HG02759 (cell line): ENCODE data around the gene TTC24.
"Not testable (repeated sequence)": the region's sequence is repeated elsewhere in the genome, so short reads cannot be mapped to it uniquely, and the experiment has no call there.

Experiments used
- ATAC-seq: cut with Tn5 transposase; IDR thresholded peaks from one replicate; pipeline ENCODE4 v1.9.1; 2021; ENCODE audit warnings: mild to moderate bottlenecking, moderate library complexity; ENCODE audit not compliant: unreplicated experiment

Gene TTC24

DNA sequence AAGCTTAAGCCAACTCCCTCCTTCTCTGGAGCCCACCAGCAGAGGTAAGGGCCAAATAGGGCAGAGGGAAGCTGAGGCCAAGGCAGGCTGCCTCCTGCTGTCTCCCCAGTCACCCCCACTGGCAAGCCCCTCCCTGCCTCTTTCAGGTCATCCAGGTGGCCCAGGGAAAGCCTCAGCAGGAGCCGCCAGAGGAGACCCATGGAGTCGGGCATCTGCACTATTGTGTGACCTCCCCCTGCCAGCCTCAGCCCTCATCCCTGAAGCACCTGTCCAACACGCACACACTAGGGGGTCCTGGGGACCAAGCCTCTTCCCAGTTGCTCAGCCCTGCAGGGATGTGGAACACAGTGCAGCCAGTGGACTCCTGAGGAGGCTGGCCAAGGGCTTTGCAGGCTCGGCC is 6.8 kb downstream of the TTC24 start:
- ATAC-seq: no peak

DNA sequence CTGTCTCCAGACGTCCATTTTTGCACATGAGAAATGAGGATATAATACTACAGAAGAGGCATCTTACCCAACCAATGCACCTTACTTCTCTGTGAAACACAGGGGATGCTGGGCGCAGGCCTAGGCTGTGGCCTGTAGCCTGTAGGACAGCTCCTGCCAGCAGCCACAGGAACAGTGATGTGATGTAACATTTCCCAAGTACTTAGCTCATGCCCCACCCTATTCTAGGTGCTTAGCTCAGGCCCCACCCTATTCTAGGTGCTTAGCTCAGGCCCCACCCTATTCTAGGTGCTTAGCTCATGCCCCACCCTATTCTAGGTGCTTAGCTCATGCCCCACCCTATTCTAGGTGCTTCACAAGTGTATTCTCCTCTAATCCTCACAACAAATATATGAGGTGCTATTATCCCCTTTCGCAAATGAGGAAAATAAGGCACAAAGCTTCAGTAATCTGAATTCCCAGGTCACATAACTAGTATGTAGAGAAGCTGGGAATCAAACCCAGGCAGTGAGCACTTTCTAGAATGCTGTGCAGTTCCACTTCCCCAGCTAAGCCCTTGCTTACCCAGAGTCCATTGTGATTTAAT is 7.5 kb downstream of the TTC24 start:
- no peak for ATAC-seq

DNA sequence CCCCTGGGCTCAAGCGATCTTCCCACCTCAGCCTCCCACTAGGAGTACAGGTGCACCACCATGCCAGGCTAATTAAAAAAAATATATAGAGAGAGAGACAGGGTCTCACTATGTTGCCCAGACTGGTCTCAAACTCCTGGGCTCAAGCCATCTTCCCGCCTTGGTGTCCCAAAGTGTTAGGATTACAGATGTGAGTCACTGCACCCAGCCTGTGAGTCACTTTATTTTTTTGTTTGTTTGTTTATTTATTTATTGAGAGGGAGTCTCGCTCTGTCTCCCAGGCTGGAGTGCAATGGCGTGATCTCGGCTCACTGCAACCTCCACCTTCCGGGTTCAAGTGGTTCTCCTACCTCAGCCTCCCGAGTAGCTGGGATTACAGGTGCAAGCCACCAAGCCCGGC is 8.4 kb downstream of the TTC24 start:
- ATAC-seq: not testable (repeated sequence)

DNA sequence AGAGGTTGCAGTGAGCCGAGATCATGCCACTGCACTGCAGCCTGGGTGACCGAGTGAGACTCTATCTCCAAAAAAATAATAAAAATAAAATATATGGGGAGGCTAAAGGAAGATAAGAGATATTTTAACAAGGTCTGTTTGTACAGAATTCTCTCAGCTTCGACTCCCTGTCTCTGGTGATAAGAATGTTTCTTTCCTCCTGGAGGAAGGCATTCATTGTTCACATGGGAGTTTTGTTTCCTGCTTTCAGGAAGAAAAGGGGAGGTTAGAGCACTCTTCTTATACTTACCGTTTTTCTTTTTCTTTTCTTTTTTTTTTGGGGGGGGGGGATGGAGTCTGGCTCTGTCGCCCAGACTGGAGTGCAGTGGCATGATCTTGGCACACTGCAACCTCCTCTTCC is 10.0 kb downstream of the TTC24 start:
- no peak for ATAC-seq

DNA sequence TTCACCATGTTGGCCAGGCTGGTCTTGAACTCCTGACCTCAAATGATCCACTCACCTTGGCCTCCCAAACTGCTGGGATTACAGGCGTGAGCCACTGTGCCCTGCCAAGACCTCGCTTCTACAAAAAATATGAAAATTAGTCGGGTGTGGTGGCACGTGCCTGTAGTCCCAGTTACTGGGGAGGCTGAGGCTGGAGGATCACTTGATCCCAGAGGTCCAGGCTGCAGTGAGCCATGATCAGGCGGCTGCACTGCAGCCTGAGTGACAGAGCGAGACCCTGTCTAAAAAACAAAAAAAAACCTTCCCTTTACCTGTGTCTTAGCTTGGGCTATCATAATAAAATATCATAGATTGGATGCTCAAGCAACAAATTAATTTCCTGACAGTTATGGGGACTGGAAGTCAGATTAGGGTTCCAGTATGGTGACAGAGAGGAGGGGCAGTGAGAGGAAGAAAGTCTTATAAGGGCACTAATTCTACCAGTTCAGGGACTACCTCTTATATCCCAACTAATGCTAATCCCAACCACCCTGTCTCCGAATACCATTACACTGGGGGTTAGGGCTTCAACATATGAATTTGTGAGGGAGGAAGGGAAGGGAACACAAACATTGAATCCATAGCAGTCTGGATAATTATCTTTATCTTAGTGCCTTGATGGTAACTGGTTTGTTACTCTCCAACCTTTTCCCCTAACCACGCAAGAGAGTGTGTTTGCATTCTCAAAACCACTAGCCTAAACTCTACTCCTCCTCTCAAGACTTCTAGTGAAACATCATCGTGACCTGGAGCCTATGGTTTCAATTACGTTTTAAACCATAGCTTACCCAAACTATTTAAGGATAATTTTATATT is 11.0 kb downstream of the TTC24 start:
- no peak for ATAC-seq

DNA sequence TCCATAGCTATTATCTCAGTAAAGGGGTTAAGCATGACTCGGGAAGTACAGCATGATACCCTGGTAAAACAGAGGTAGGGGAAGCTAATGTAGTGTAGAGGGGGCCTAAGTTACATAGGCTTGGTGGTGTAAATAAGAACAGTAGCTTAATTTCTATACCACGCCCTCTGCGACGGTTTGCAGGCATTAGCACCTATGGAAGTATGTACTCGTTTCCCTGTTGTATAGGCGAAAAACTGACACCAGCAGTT is 11.6 kb downstream of the TTC24 start:
- peak; percentile 3 for ATAC-seq

DNA sequence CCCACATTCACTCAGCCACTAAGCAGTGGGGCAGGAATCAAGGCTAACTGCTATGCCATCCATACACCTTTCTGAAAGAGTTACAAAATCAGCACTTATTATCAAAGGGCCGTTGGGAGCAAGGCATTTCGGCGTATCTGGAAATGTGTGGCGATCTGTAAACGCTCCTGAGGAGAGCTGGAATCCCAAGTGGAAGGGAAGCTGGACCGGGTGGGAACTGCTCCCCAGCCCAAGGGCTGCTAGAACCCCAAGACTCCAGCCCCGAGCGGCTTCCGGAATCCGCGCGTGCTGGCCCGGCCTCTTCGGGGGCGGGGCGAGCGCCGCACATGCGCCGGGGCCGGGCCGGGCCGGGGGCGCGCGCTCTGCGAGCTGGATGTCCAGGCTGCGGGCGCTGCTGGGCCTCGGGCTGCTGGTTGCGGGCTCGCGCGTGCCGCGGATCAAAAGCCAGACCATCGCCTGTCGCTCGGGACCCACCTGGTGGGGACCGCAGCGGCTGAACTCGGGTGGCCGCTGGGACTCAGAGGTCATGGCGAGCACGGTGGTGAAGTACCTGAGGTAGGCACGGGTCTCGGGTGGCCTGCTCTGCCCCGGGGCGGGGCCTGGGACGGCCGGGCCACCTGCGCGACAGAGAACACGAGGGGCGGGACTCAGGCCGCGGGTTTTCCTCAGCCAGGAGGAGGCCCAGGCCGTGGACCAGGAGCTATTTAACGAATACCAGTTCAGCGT is 12.1 kb downstream of the TTC24 start, which contains the start of gene NAXE:
Gene NAXE, plus strand, starts transcription at position 345 of the 726 bp plus-strand sequence. Its CDS starts 29 bp downstream, at position 374.
- ATAC-seq: peak; percentile 92

DNA sequence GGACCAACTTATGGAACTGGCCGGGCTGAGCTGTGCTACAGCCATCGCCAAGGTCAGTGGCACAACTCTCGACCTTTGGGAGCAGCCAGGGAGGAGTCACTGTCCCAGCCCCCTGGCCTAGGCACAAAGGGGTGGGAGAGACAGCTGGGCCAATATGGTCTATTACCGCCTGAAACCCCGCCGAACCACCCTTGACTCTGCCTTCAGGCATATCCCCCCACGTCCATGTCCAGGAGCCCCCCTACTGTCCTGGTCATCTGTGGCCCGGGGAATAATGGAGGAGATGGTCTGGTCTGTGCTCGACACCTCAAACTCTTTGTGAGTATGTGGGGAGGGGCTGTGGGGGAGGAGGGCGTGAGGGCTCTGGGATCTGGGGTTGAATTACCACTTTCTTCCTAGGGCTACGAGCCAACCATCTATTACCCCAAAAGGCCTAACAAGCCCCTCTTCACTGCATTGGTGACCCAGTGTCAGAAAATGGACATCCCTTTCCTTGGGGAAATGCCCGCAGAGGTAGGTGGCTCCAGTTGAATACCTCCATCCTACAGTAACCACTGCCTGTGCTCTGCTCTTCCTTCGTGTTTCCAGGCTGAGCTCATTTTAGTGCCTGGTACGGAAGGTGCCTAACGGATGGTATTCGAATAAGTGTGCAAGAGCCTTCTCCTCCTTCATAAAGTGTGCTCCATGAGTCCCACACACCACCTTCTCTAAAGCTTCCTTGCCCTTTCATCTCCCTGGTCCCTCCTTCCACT is 12.8 kb downstream of the TTC24 start:
- no peak for ATAC-seq

DNA sequence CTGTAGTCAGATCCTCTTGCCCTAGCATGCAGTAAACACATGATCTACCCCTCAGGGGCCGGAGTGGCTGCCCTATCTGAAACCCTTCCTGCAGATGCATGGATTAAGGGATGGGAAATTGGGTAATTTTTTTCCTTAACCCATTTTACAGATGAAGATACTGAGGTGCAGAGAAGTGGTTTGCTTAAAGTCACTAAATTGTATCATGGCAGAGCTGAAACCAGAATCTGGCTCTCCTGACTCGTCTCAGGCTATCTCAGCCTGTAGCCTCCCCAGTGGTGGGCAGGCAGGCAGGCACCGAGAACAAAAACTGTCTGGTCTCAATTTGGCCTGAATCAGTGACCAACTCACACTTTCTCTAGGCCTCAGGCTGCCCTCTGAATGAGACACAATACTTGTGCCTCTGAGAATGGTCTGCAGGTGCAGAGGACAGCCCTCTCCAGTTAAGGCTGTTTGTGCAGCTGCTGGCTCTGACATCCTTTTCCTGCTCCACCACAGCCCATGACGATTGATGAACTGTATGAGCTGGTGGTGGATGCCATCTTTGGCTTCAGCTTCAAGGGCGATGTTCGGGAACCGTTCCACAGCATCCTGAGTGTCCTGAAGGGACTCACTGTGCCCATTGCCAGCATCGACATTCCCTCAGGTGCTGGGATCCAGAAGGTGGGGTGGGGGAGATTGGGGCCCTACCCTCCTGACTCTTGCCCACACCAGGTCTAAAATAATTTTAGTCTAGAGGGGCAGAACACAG is 13.6 kb downstream of the TTC24 start:
- ATAC-seq: no peak

DNA sequence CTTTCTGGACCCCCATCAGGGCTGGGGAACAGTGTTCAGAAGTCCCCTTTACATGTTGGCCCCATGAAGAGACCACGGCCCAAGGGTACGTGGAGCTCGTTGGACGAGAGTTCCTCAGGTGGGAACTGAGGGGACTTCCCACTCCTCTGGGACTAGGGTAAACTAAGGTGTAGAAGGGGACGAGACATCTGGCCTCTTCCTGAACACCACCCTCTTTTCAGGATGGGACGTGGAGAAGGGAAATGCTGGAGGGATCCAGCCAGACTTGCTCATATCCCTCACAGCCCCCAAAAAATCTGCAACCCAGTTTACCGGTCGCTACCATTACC is 14.1 kb downstream of the TTC24 start:
- ATAC-seq: no peak

DNA sequence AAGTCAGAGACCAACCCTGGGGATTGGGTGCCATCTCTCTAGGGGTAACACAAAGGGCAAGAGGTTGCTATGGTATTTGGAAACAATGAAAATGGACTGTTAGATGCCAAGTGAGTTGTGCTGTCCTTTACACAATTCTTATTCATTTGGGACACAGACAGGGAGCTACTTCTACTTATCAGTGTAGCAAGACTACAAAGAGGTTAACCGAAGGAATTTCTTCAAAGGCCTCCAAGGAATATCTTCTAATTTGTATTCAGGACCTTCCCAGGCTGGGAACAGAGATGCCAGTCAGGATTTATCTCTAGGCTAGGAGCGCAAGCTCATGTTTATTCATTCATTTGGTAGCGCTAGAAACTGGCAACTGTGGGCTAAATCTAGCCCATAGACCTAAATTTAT is 14.7 kb downstream of the TTC24 start:
- no peak for ATAC-seq

DNA sequence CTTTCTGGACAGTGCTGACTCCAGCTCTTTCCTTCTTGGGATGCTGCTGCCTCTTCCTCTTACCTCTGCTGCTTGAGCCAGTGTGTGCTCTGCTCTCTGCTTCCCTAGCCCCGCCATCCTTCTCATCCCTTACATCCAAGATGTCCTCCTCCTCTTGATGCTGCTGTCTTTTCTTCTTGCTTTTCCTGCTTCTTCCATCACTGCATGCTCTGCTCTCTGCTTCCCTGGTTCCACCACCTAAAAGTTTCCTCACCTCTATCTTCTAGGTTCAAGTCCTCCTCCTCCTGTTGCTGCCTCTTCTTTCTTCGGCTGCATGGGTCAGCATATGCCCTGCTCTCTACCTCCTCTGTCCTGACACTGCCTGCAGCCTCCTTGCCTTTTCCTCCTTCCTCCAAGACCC is 15.5 kb downstream of the TTC24 start:
- ATAC-seq: no peak

DNA sequence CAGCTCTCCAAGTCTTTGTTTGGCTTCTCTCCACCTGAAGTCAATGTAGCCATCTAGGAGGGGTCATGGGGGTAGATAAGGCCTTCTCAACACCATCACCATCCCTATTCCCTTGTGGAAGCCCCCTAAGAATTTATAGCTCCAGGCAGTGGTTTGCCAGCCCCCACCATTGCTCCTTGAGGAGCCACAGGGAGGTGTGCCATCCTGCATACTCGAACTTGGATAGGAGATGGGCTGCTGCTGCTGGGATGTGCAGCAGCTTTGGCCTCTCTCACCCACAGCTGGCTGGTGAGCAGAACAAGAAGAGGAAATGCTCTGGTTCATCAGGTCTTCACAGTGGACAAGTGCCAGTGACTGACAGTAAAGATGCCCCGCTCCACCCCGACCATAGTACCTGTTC is 16.9 kb downstream of the TTC24 start:
- no peak for ATAC-seq

DNA sequence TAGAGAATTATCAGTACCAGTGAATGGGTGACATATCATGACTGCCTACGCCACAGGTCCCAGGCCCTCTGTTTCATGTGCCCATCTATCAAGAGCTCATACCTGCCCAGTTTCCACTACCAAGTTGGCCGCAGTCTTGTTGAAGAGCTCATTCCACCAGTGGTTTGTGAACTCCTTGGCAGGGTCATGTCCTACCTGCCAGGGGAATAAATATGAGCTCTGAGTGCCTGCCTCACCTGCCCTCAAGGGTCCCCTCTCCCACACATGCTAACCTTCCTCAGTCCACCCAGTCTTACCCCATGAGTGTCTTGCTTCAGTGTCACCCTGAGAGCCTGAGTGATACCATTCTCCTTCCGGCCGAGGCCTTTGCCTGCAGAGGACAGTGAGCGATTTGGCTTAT is 18.6 kb downstream of the TTC24 start:
- ATAC-seq: no peak

DNA sequence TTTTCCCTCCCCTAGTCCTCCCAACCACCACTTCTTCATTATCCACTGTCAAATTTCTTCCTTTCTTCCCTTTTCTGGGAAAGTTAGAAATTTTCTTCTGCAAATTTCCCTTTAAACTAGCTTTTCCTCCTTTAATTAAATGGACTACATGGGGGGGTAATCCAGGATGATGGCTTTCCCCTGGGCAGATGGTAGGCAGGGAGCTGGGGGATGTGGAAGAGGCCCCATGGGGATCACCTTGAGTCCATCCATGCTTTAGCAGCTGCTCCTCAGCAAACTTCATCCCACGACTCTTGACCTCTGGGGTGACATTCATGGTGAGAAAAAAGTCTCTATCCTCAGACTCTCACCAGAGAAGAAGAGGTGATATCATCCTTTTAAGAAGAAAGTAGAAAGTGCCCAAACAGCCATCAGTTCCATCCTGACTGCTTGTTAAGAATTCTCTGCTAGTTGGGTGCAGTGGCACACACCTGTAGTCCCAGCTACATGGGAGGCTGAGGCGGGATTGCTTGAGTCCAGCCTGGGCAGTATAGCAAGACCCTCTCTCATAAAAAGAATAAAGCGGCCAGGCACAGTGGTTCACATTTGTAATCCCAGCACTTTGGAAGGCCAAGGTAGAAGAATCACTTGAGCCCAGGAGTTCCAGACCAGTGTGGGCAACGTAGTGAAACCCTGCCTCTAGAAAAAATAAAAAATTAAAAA is 19.4 kb downstream of the TTC24 start:
- ATAC-seq: no peak

DNA sequence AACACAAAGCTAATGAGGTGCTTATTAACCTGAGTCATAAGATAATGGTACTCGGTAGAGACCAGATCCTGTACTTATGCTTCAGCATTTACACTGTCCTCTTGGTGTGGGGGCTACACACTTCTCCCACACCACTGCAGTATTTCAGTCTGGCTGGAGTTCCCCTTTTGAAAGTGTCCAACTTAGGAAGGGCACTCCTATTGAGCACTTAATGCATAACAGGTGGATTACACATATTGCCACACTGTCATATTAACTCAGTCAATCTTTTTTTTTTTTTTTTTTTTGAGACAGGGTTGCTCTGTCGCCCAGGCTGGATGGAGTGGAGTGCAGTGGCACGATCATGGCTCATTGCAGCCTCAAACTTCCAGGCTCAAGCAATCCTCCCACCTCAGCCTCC is 20.3 kb downstream of the TTC24 start:
- ATAC-seq: no peak

DNA sequence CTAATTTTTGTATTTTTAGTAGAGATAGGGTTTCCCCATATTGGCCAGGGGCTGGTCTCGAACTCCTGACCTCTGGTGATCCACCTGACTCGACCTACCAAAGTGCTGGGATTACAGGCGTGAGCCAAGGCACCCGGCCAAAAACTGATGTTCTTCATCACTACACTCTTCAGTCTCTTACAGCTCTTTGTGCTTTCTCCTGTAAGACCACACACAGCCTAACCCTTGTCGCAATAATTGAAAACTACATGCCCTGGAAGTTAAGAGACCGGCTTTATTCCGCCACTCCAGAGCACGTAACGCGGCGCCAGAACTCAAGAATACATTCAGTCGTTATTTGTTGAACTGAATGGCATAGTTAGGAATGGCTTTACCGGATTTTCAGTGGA is 21.2 kb downstream of the TTC24 start:
- no peak for ATAC-seq

DNA sequence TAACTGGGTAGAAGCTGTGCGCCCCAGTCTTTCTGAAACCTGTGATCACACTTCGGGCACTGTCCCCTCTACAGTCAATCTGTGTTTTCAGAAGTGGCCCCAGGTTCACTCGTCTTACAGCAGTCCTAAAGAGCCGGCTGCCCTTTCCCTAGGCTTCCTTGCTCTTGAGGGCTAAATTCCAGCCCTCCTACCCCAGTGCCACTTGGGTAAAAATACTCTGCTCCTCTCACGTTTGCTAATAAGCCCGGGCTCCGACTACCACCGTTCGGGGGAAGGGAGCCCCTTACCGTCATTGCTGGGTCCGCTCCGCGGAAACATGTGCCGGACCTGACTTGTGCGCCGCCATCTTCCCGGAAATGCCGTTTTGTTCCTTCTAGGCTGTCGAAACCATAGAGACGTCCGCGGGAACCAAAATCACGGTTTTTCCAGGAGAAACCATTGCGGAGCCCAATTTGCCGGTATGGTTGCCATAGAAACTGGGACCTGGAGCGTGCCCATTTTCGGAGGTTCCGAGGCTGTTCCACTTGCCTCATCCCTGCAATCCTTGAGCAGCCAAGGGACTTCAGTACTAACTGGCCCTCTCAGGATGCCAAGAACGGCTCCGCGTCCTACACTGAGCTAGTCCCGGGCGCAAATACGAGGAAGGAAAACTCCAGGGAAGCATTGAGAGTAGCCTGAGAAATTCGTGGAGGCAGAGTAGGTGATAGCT is 21.8 kb downstream of the TTC24 start, which contains the start of gene GPATCH4:
Gene GPATCH4, minus strand, starts transcription at position 358 of the 709 bp plus-strand sequence.
- ATAC-seq: peak; percentile 51

DNA sequence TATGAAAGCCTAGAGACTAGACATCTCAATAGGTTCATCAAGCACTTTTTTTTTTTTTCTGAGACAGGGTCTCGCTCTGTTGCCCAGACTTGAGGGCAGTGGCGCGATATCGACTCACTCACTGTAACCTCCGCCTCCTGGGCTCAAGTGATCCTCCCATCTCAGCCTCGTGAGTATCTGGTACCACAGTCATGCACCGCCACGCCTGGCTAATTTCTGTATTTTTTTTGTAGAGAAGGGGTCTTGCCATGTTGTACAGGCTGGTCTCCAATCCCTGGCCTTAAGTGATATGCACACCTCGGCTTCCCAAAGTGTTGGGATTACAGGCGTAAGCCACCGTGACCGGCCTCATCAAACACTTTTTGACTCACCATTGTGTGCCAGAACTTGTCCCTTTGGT is 22.4 kb downstream of the TTC24 start:
- ATAC-seq: peak; percentile 18
